A549 treated with DMSO at 1 μM for 4 hours (cell line): Measurements from ENCODE around the gene SFRP5. TPM values are rescaled to one million over a fixed set of nuclear protein-coding genes. Genes with fewer than 3 reads are reported as not detected.

Source experiments
- total RNA-seq: library from RNA; stranded (reverse); fragments of 200-300 nt; extraction: Qiagen RNA extraction; gene quantifications from 5 replicates; pipeline ENCODE4 v1.2.3, GENCODE V29; 2022; ENCODE audit warnings: low read depth

SFRP5 gene
- 1.8 to 2.6 TPM (median 2.4 TPM) in 5 replicates for total RNA-seq

GRCh38 chr10:97771913-97772823 is at the start of gene SFRP5:
SFRP5 (minus strand) TSS chr10:97771999; CDS start chr10:97771833, 166 bp downstream.

GRCh38 chr10:97736902-97737769 is 34.7 kb downstream of the SFRP5 start, which contains the start of gene ZFYVE27:
ZFYVE27 (plus strand) TSS chr10:97737128; CDS start chr10:97738478, 1,350 bp downstream.

Other genes with a start within 250 kb of the SFRP5 start
- 2.9 to 5.1 TPM (median 4.3 TPM) in 5 replicates for gene ANKRD2, start 199.2 kb downstream of the SFRP5 start, total RNA-seq
- gene HOGA1, start 187.6 kb downstream of the SFRP5 start, total RNA-seq: 0.57 to 1.2 TPM (median 0.96 TPM) in 5 replicates
- gene C10orf62, start 182.3 kb downstream of the SFRP5 start, total RNA-seq: not detected in 5 replicates
- gene MORN4, start 138.5 kb downstream of the SFRP5 start, total RNA-seq: 6.8 to 8.5 TPM (median 7.3 TPM) in 5 replicates
- 27.9 to 32.8 TPM (median 31.9 TPM) in 5 replicates for gene PI4K2A, start 131.3 kb downstream of the SFRP5 start, total RNA-seq
- gene AVPI1, start 84.8 kb downstream of the SFRP5 start, total RNA-seq: 73.6 to 110 TPM (median 82.0 TPM) in 5 replicates
- gene MARVELD1, start 58.3 kb downstream of the SFRP5 start, total RNA-seq: 36.8 to 41.1 TPM (median 39.3 TPM) in 5 replicates
- 23.0 to 27.7 TPM (median 25.1 TPM) in 5 replicates for gene ZFYVE27, start 34.9 kb downstream of the SFRP5 start, total RNA-seq
- gene GOLGA7B, start 77.8 kb upstream of the SFRP5 start, total RNA-seq: 4.2 to 5.5 TPM (median 5.1 TPM) in 5 replicates